ENCODE results near the gene FANCB.

The FANCB gene

GRCh38 chrX:14851526-14851925 is 21.3 kb downstream of the FANCB start:
- Histone ChIP-seq H3K27ac (no peak overlapping the region), H3K36me3 (ENCODE audit: insufficient read depth) (no peaks in the 10 kb centered on the region), H3K4me1 (ENCODE audit: low read depth, poor library complexity, severe bottlenecking) (no peaks in the 10 kb centered on the region), H3K79me2 (ENCODE audit: insufficient read depth, low read depth) (no peaks in the 10 kb centered on the region), H3K4me2 (no peak overlapping the region), H3K4me3 (IDR thresholded peaks at IDR 0.05; ENCODE audit: insufficient read depth, low read depth, low read length) (no peak overlapping the region), H2AFZ (ENCODE audit: low read depth) (no peak overlapping the region), H3K9ac (no peak overlapping the region), H4K20me1 (ENCODE audit: insufficient read depth) (no peaks in the 10 kb centered on the region), H3K27me3 (ENCODE audit: insufficient read depth, low read depth) (no peaks in the 10 kb centered on the region)
- TF ChIP-seq CTCF (conservative IDR thresholded peaks at IDR 0.05; ENCODE audit: low read depth, low read length), result no peak

GRCh38 chrX:14843666-14844065 is 29.2 kb downstream of the FANCB start:
- no peak for TF ChIP-seq CTCF (conservative IDR thresholded peaks at IDR 0.05; ENCODE audit: low read depth, low read length)
- H3K36me3 ChIP-seq (ENCODE audit: insufficient read depth), result no peaks in the 10 kb centered on the region

GRCh38 chrX:14837155-14837554 is 35.7 kb downstream of the FANCB start:
- no peak overlapping the region for H2AFZ ChIP-seq (ENCODE audit: low read depth)
- no peaks in the 10 kb centered on the region for H3K79me2 ChIP-seq (ENCODE audit: insufficient read depth, low read depth)
- H3K4me3 ChIP-seq (IDR thresholded peaks at IDR 0.05; ENCODE audit: insufficient read depth, low read depth, low read length), result no peak overlapping the region
- H3K36me3 ChIP-seq (ENCODE audit: insufficient read depth), result no peaks in the 10 kb centered on the region
- no peak overlapping the region for H3K27ac ChIP-seq
- no peaks in the 10 kb centered on the region for H3K4me1 ChIP-seq (ENCODE audit: low read depth, poor library complexity, severe bottlenecking)
- H4K20me1 ChIP-seq (ENCODE audit: insufficient read depth), result no peaks in the 10 kb centered on the region
- no peak overlapping the region for H3K9ac ChIP-seq
- H3K27me3 ChIP-seq (ENCODE audit: insufficient read depth, low read depth), result no peaks in the 10 kb centered on the region
- H3K4me2 ChIP-seq, result no peak overlapping the region
- no peak for TF ChIP-seq CTCF (conservative IDR thresholded peaks at IDR 0.05; ENCODE audit: low read depth, low read length)

More at GRCh38 chrX:14843666-14844065, 29.2 kb downstream of the FANCB start:
- Histone ChIP-seq H3K27me3 (ENCODE audit: insufficient read depth, low read depth) (no peaks in the 10 kb centered on the region), H4K20me1 (ENCODE audit: insufficient read depth) (no peaks in the 10 kb centered on the region), H3K4me1 (ENCODE audit: low read depth, poor library complexity, severe bottlenecking) (no peaks in the 10 kb centered on the region), H2AFZ (ENCODE audit: low read depth) (no peak overlapping the region), H3K27ac (no peak overlapping the region), H3K9ac (no peak overlapping the region), H3K79me2 (ENCODE audit: insufficient read depth, low read depth) (no peaks in the 10 kb centered on the region), H3K4me2 (no peak overlapping the region), H3K4me3 (IDR thresholded peaks at IDR 0.05; ENCODE audit: insufficient read depth, low read depth, low read length) (no peak overlapping the region)

- no peak for TF ChIP-seq CTCF (conservative IDR thresholded peaks at IDR 0.05; ENCODE audit: low read depth, low read length)
- no peak overlapping the region for H3K4me3 ChIP-seq (IDR thresholded peaks at IDR 0.05; ENCODE audit: insufficient read depth, low read depth, low read length)
- no peaks in the 10 kb centered on the region for H3K4me1 ChIP-seq (ENCODE audit: low read depth, poor library complexity, severe bottlenecking)
- no peaks in the 10 kb centered on the region for H3K27me3 ChIP-seq (ENCODE audit: insufficient read depth, low read depth)
- no peak overlapping the region for H3K27ac ChIP-seq
- H4K20me1 ChIP-seq (ENCODE audit: insufficient read depth), result no peaks in the 10 kb centered on the region
- H3K4me2 ChIP-seq, result no peak overlapping the region
- no peak overlapping the region for H3K9ac ChIP-seq
- H2AFZ ChIP-seq (ENCODE audit: low read depth), result no peak overlapping the region
- no peaks in the 10 kb centered on the region for H3K79me2 ChIP-seq (ENCODE audit: insufficient read depth, low read depth)
- H3K36me3 ChIP-seq (ENCODE audit: insufficient read depth), result no peaks in the 10 kb centered on the region
Observed at GRCh38 chrX:14832586-14832985, 40.3 kb downstream of the FANCB start.
